ENCODE measurements around the gene SPTLC1. TPM values are rescaled to one million over a fixed set of nuclear protein-coding genes. Genes with fewer than 3 reads are reported as not detected.

The SPTLC1 gene
- total RNA-seq, 1 experiment from 2014 or later, result 92.3 TPM

GRCh38 chr9:92095236-92095635 is 20.0 kb downstream of the SPTLC1 start:
- no peak for DNase-seq (ENCODE audit: low spot score)

- no peak for DNase-seq (ENCODE audit: low spot score)
These were observed 20.6 kb downstream of the SPTLC1 start for GRCh38 chr9:92094655-92095054.

GRCh38 chr9:92077888-92078287 is 37.3 kb downstream of the SPTLC1 start:
- no peak for DNase-seq (ENCODE audit: low spot score)

GRCh38 chr9:92071634-92072033 is 43.6 kb downstream of the SPTLC1 start:
- no peak for DNase-seq (ENCODE audit: low spot score)

GRCh38 chr9:92066168-92066567 is 49.0 kb downstream of the SPTLC1 start:
- DNase-seq (ENCODE audit: low spot score), result no peak

- no peak for DNase-seq (ENCODE audit: low spot score)
These were observed 50.5 kb downstream of the SPTLC1 start for GRCh38 chr9:92064711-92065110.

- DNase-seq (ENCODE audit: low spot score), result no peak
These were observed 54.0 kb downstream of the SPTLC1 start for GRCh38 chr9:92061184-92061583.

GRCh38 chr9:92059661-92060060 is 55.6 kb downstream of the SPTLC1 start:
- no peak for DNase-seq (ENCODE audit: low spot score)

GRCh38 chr9:92058723-92059444 is 56.3 kb downstream of the SPTLC1 start:
- no peak for DNase-seq (ENCODE audit: low spot score)

GRCh38 chr9:92058026-92058425 is 57.2 kb downstream of the SPTLC1 start:
- DNase-seq (ENCODE audit: low spot score), result no peak

- no peak for DNase-seq (ENCODE audit: low spot score)
These were observed 58.0 kb downstream of the SPTLC1 start for GRCh38 chr9:92057226-92057625.

- no peak for DNase-seq (ENCODE audit: low spot score)
These were observed 59.6 kb downstream of the SPTLC1 start for GRCh38 chr9:92055624-92056023.

GRCh38 chr9:92048924-92049625 is 66.1 kb downstream of the SPTLC1 start:
- peak; percentile 40 for DNase-seq (ENCODE audit: low spot score)

GRCh38 chr9:92047500-92047899 is 67.7 kb downstream of the SPTLC1 start:
- DNase-seq (ENCODE audit: low spot score), result no peak

GRCh38 chr9:92046676-92047075 is 68.5 kb downstream of the SPTLC1 start:
- DNase-seq (ENCODE audit: low spot score), result no peak

- DNase-seq (ENCODE audit: low spot score), result no peak
These were observed 70.3 kb downstream of the SPTLC1 start for GRCh38 chr9:92044936-92045335.

- no peak for DNase-seq (ENCODE audit: low spot score)
These were observed 72.2 kb downstream of the SPTLC1 start for GRCh38 chr9:92043002-92043401.

- no peak for DNase-seq (ENCODE audit: low spot score)
These were observed 73.0 kb downstream of the SPTLC1 start for GRCh38 chr9:92042260-92042659.

- DNase-seq (ENCODE audit: low spot score), result no peak
These were observed 78.5 kb downstream of the SPTLC1 start for GRCh38 chr9:92036756-92037155.

GRCh38 chr9:92036411-92036746 is 78.8 kb downstream of the SPTLC1 start:
- DNase-seq (ENCODE audit: low spot score), result no peak

- DNase-seq (ENCODE audit: low spot score), result peak; percentile 29
These were observed 79.4 kb downstream of the SPTLC1 start for GRCh38 chr9:92035687-92036410.

- DNase-seq (ENCODE audit: low spot score), result no peak
These were observed 80.1 kb downstream of the SPTLC1 start for GRCh38 chr9:92035146-92035545.

GRCh38 chr9:92033991-92034390 is 81.2 kb downstream of the SPTLC1 start:
- DNase-seq (ENCODE audit: low spot score), result no peak
